Adrenal gland (tissue), 12 donors: ENCODE measurements around the gene ROR1. TPM values are rescaled to one million over a fixed set of nuclear protein-coding genes. Genes with fewer than 3 reads are reported as not detected.

Source experiments
- DNase-seq, 7 donors: peaks; one replicate each; pipeline ENCODE4 v3.0.0-alpha.2; 2019 to 2020
- H3K27ac ChIP-seq, 5 donors: fragments of 200-600 bp; sonication (generic) in 4 of 5; 1 replicate in 3 of 5; 2 replicates in 2 of 5; pipeline versions ENCODE4 v1.5.1 to v1.8.0; 2016 to 2020; ENCODE audit warnings: mild to moderate bottlenecking in 1 of 5
- H3K27me3 ChIP-seq: fragments of 200-600 bp; 2 replicates; pipeline ENCODE4 v1.8.0; 2021
- H3K36me3 ChIP-seq, 2 donors: fragments of 200-600 bp; replicated peaks in 1 of 2; 1 replicate in 1 of 2; 2 replicates in 1 of 2; pipeline versions ENCODE4 v1.5.1 to v1.8.0; 2018 to 2022
- H3K4me1 ChIP-seq, 2 donors: fragments of 200-600 bp; replicated peaks in 1 of 2; 1 replicate in 1 of 2; 2 replicates in 1 of 2; pipeline versions ENCODE4 v1.5.1 to v1.8.0; 2018 to 2021
- H3K4me3 ChIP-seq, 4 donors: fragments of 200-600 bp; sonication (generic) in 3 of 4; one replicate each; pipeline ENCODE4 v1.5.1; 2016 to 2018
- H3K9me3 ChIP-seq, 3 donors: fragments of 200-600 bp; sonication (generic) in 1 of 3; replicated peaks in 1 of 3; 1 replicate in 2 of 3; 2 replicates in 1 of 3; pipeline versions ENCODE4 v1.5.1 to v1.8.0; 2016 to 2021
- CTCF ChIP-seq, 6 experiments: fragments of 450-650 bp in 4 of 6; fragments of 200-600 bp in 2 of 6; sonication (generic) in 1 of 6; IDR thresholded peaks; 1 replicate in 5 of 6; 2 replicates in 1 of 6; pipeline versions ENCODE4 v1.5.1 to v1.8.0; 2016 to 2021; ENCODE audit warnings: antibody characterized with exemption in 6 of 6, mild to moderate bottlenecking in 2 of 6, moderate library complexity in 1 of 6
- POLR2A ChIP-seq, 2 donors: fragments of 450-650 bp; IDR thresholded peaks; one replicate each; pipeline ENCODE4 v1.6.1; 2017; ENCODE audit warnings: antibody characterized with exemption in 2 of 2, mild to moderate bottlenecking in 2 of 2, moderate library complexity in 1 of 2
- WGBS, 4 donors: extraction: QIAGEN DNeasy Blood & Tissue Kit in 2 of 4; methylation state at CpG; one replicate each; pipeline versions ENCODE4 v1.1.5 to v1.1.7; 2013 to 2017; 5-methylcytosine and 5-hydroxymethylcytosine counted together
- intact Hi-C, 2 donors: fragments of 100-400 bp; cut with DNase I; formaldehyde crosslinking; loops; one replicate each; pipeline versions ENCODE4 v1.14.1 to v1.15.0; 2022 to 2023
- polyA plus RNA-seq, 3 donors: library from polyadenylated mRNA; stranded (reverse); fragments of 200-250 nt in 2 of 3; fragments of 350-450 nt in 1 of 3; fragmentation: Illumina TruSeq in 1 of 3; extraction: RNeasy Lipid Tissue Mini Kit (QIAGEN cat#74804) in 1 of 3; gene quantifications; one replicate each; pipeline ENCODE4 v1.2.3, GENCODE V29; 2013 to 2014
- total RNA-seq, 9 donors: library from RNA; depleted of rRNA in 4 of 9; stranded (reverse); fragments of >200 nt in 4 of 9; fragments of 120-200 nt in 1 of 9; fragmentation: NEBNext Ultra II Directional in 1 of 9; extraction: Animal tissue kit (Norgen Biotek cat#: 25700) in 1 of 9; gene quantifications; one replicate each; pipeline versions ENCODE4 v1.1.0 to v1.2.4, GENCODE V29; 2013 to 2023
- donor health status: healthy with polysubstance abuse.
- donor health status: Bipolar disorder and iron deficiency.
- donor health status: DM: yes; HTN: yes; CAD: no.
- donor health status: DM: no; HTN: no; CAD: no.
- donor health status: DM: no; HTN: no; CAD: no.
- donor health status: DM: yes; HTN: yes; CAD: no.

Gene ROR1
- total and polyA plus RNA-seq, 12 donors = 0.54 to 4.6 (median 2.6) TPM

GRCh38 chr1:64073705-64074104 lies 299.9 kb downstream of the ROR1 start:
- Histone ChIP-seq H3K27me3 (no peaks in the 10 kb centered on the region), H3K36me3 (no peaks in the 10 kb centered on the region), H3K27ac (peak overlapping the region in 1 of 5 donors; percentile 29), H3K9me3 (no peaks in the 10 kb centered on the region), H3K4me1 (peaks cover 15 to 18% of the 10 kb centered on the region in 2 donors), H3K4me3 (no peak overlapping the region)
- peak; percentile 28 to 71 (median 45) for DNase-seq
- TF ChIP-seq CTCF (IDR thresholded peaks at IDR 0.05) (no peak), POLR2A (IDR thresholded peaks at IDR 0.05) (no peak)
- intact Hi-C loops = no loop called here
- 19 to 40% (median 32%) methylated on average over 2 of the region's 2 CpGs for WGBS, 4 donors

- H3K9me3 ChIP-seq = no peaks in the 10 kb centered on the region
- peaks cover 15 to 18% of the 10 kb centered on the region in 2 donors for H3K4me1 ChIP-seq
- DNase-seq = no peak
These were observed 300.9 kb downstream of the ROR1 start for GRCh38 chr1:64074767-64075166.

DNA sequence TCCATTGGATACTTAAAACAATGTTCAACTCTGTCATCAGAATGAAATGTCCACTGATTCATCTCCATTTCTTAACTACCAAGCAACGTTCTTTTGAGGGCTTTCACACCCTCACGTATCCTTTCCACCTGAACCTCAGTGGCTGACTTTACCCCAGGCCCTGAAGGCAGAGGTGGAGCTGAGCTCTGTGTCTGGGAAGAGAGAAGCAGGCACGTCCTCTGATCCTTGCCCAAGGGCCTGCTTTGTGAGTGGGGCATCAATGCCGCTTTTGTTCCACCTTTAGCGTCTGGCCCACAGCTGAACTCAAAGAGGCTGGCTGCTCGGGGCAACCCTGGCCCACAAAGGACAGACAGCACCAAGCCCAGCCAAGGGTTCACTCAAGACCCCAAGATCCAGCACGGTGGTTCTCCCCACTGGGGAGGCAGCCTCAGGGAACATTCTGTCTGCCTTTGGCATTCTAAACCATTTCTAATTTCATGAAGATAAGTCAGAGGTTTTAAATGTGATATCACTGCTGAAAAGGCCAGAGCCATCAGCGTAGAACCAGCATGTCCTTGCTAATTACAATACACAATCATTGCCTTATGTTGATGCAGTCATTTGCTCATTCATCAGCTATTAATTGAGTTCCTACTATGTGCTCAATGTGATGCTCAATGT lies 303.6 kb downstream of the ROR1 start:
- no peaks in the 10 kb centered on the region for H3K36me3 ChIP-seq
- no peaks in the 10 kb centered on the region for H3K9me3 ChIP-seq
- no peak overlapping the region for H3K4me3 ChIP-seq
- H3K27ac ChIP-seq = no peak overlapping the region
- DNase-seq = no peak
- intact Hi-C loops = no loop called here
- H3K27me3 ChIP-seq = no peaks in the 10 kb centered on the region
- peaks cover 15 to 18% of the 10 kb centered on the region in 2 donors for H3K4me1 ChIP-seq
- WGBS, 4 donors = 75 to 89% (median 83%) methylated on average over 6 to 8 of the region's 8 CpGs
- TF ChIP-seq CTCF (IDR thresholded peaks at IDR 0.05) (no peak), POLR2A (IDR thresholded peaks at IDR 0.05) (no peak)

More at GRCh38 chr1:64074767-64075166, 300.9 kb downstream of the ROR1 start:
- intact Hi-C loops = no loop called here
- H3K27me3 ChIP-seq = no peaks in the 10 kb centered on the region
- no peak for TF ChIP-seq CTCF (IDR thresholded peaks at IDR 0.05)
- TF ChIP-seq POLR2A (IDR thresholded peaks at IDR 0.05) = no peak
- 51 to 63% (median 56%) methylated on average over 4 of the region's 4 CpGs for whole genome bisulfite sequencing, 4 donors
- no peak overlapping the region for H3K4me3 ChIP-seq
- H3K36me3 ChIP-seq = no peaks in the 10 kb centered on the region
- H3K27ac ChIP-seq = no peak overlapping the region

- TF ChIP-seq POLR2A (IDR thresholded peaks at IDR 0.05) (no peak), CTCF (IDR thresholded peaks at IDR 0.05) (no peak)
- peak overlapping the region in 1 of 5 donors; percentile 10 for H3K27ac ChIP-seq
- no peaks in the 10 kb centered on the region for H3K4me1 ChIP-seq
- WGBS, 4 donors = 62 to 70% (median 64%) methylated on average over 3 of the region's 3 CpGs
- H3K27me3 ChIP-seq = no peaks in the 10 kb centered on the region
- no peaks in the 10 kb centered on the region for H3K36me3 ChIP-seq
- H3K4me3 ChIP-seq = no peak overlapping the region
- no peaks in the 10 kb centered on the region for H3K9me3 ChIP-seq
- peak in 3 of 7 donors; percentile 6 to 20 (median 10) for DNase-seq
- intact Hi-C loops = loop anchor here in 1 of 2 donors (10.0 kb wide), 1 partner anchor 126 kb away; no protein-coding TSS in a partner anchor
These were observed 307.2 kb downstream of the ROR1 start for GRCh38 chr1:64080941-64081562.
